NT2/D1 (cell line): ENCODE measurements around the gene KAT6B.

Experiments
- SUZ12 ChIP-seq: IDR thresholded peaks from 2 replicates; pipeline ENCODE4 v1.6.1; 2011; ENCODE audit not compliant: insufficient read length, insufficient read depth; ENCODE audit errors: extremely low read depth
- YY1 ChIP-seq: IDR thresholded peaks from 2 replicates; pipeline ENCODE4 v1.6.1; 2011; ENCODE audit not compliant: insufficient read length, insufficient read depth
- ZNF274 ChIP-seq: IDR thresholded peaks from 2 replicates; pipeline ENCODE4 v1.6.1; 2011; ENCODE audit warnings: mild to moderate bottlenecking, low read depth, low read length

DNA sequence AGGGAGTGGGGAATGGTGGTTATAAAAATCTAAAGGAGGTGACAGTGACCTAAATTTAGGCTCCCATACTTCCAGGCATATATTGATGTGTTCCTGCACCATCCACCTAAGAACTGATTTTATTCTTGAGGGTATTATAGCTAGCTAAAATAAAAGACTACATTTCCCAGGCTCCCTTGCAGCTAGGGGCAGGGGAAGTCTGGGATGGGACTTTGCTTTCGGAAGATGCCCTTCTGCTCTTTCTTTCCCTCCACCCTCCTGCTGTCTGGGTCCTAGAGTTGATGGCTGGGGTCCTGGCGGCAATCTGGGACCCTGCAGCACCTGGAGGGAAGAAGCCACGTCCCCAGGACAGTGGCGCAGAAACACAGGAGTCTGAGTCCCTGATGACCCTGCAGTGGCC, 231.3 kb downstream of the KAT6B start:
- TF ChIP-seq YY1, result no peak
- no peak for TF ChIP-seq ZNF274
- TF ChIP-seq SUZ12, result no peak
